Renal pelvis (tissue), 4 donors: ENCODE data around the gene GOLGA7B. TPM values are rescaled to one million over a fixed set of nuclear protein-coding genes. Genes with fewer than 3 reads are reported as not detected.

ENCODE experiments used
- DNase-seq: peaks from one replicate; pipeline ENCODE4 v3.0.0-alpha.2; 2013
- polyA plus RNA-seq, 3 donors: library from polyadenylated mRNA; unstranded; fragments of 120-200 nt; gene quantifications; one replicate each; pipeline ENCODE4 v1.2.1, GENCODE V29; 2013; ENCODE audit not compliant: insufficient read length in 3 of 3

GOLGA7B gene
- polyA plus RNA-seq, 3 donors, result 0.45 to 1.0 (median 0.48) TPM

DNA sequence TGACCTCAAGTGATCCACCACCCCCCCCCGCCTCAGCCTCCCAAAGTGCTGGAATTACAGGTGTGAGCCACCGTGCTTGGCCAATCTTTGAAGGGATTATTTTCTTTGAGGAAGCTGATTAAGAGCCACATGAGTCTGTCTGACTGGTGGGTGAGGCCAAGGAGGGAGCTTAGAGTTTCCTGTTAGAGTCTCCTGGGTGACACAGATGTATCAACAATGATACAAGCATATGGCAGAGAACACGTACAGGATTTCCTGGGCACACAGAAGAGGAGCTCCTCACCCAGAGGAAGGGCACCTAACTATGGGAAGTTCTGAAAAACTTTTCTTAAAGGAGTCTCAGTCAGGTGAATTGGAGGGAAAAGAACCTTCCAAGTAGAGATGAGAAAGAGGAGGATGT, 69.4 kb downstream of the GOLGA7B start:
- DNase-seq, result no peak

- no peak for DNase-seq
Observed at GRCh38 chr10:97920865-97921264, 71.2 kb downstream of the GOLGA7B start.

Other genes with a start within 250 kb of the GOLGA7B start
- gene MORN4, start 216.3 kb upstream of the GOLGA7B start, polyA plus RNA-seq, result 10 to 100 TPM; 21.7 to 29.7 (median 22.9) TPM
- gene PI4K2A, start 209.2 kb upstream of the GOLGA7B start, polyA plus RNA-seq, result 10 to 100 TPM; 18.8 to 20.7 (median 20.5) TPM
- gene AVPI1, start 162.6 kb upstream of the GOLGA7B start, polyA plus RNA-seq, result 1 to 10 TPM; 4.3 to 5.3 (median 4.5) TPM
- 10 to 100 TPM; 36.4 to 46.8 (median 43.9) TPM for gene MARVELD1, start 136.1 kb upstream of the GOLGA7B start, polyA plus RNA-seq
- gene ZFYVE27, start 112.7 kb upstream of the GOLGA7B start, polyA plus RNA-seq, result 10 to 100 TPM; 22.7 to 40.4 (median 37.7) TPM
- gene SFRP5, start 77.8 kb upstream of the GOLGA7B start, polyA plus RNA-seq, result under 1 TPM in 2 of 3 donors, not detected in 1; 0.09 to 0.11 TPM
- 10 to 100 TPM; 23.0 to 43.8 (median 30.6) TPM for gene CRTAC1, start 180.8 kb downstream of the GOLGA7B start, polyA plus RNA-seq